Erythroblast (primary cell): ENCODE data around the gene USP22.

Experiments used
- GATA1 ChIP-seq: IDR thresholded peaks from 2 replicates; pipeline ENCODE4 v1.6.1; 2011; ENCODE audit warnings: low read depth, mild to moderate bottlenecking, control low read depth, low read length, moderate library complexity
- POLR2A ChIP-seq: IDR thresholded peaks from 2 replicates; pipeline ENCODE4 v1.6.1; 2011; ENCODE audit warnings: mild to moderate bottlenecking, low read length

GRCh38 chr17:21085707-21086106, 42.9 kb upstream of the USP22 start:
- no peak for TF ChIP-seq POLR2A
- no peak for TF ChIP-seq GATA1
